D341Med (cell line): ENCODE data around the gene C9orf152.
A peak's percentile ranks its signal among the peaks of the same experiment; 100 is the strongest.
"Not testable (repeated sequence)": the region's sequence is repeated elsewhere in the genome, so short reads cannot be mapped to it uniquely, and the experiment has no call there.

Experiments used
- DNase-seq: peaks from one replicate; pipeline ENCODE4 v3.0.0; 2012; ENCODE audit warnings: low spot score

C9orf152 gene, protein sequence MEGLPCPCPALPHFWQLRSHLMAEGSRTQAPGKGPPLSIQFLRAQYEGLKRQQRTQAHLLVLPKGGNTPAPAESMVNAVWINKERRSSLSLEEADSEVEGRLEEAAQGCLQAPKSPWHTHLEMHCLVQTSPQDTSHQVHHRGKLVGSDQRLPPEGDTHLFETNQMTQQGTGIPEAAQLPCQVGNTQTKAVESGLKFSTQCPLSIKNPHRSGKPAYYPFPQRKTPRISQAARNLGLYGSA

DNA sequence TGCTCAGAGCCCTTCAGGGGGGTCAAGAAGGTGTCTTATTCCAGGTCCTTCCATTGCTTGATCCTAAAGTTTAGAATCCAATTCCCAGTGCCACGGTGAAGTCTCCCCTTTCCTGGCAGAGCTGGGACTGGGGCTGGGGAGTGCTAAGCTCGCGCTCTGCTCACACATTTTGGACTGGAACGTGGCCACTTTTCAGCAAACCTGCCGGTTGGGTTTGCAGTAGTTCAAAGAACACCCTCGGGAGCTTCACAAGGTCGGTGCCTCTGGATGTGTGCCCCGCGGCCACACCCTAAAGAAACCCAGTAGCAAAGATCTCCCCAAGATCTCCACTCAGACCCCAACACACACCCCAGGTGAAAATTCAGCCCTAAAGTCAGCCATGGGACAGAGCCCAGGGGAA, at the start of gene C9orf152:
TSS of gene C9orf152 (minus strand) at position 129 of the 400 bp plus-strand sequence. CDS start 580 bp downstream, outside the sequence.
- no peak for DNase-seq

- no peak for DNase-seq
Observed at GRCh38 chr9:110257097-110257841, 49.3 kb upstream of the C9orf152 start.

- peak; percentile 96 for DNase-seq
Observed at GRCh38 chr9:110256380-110257096, 48.6 kb upstream of the C9orf152 start, which contains the start of gene TXN. Gene TXN (minus strand): TSS chr9:110256507. CDS start chr9:110256435, 72 bp downstream.

DNA sequence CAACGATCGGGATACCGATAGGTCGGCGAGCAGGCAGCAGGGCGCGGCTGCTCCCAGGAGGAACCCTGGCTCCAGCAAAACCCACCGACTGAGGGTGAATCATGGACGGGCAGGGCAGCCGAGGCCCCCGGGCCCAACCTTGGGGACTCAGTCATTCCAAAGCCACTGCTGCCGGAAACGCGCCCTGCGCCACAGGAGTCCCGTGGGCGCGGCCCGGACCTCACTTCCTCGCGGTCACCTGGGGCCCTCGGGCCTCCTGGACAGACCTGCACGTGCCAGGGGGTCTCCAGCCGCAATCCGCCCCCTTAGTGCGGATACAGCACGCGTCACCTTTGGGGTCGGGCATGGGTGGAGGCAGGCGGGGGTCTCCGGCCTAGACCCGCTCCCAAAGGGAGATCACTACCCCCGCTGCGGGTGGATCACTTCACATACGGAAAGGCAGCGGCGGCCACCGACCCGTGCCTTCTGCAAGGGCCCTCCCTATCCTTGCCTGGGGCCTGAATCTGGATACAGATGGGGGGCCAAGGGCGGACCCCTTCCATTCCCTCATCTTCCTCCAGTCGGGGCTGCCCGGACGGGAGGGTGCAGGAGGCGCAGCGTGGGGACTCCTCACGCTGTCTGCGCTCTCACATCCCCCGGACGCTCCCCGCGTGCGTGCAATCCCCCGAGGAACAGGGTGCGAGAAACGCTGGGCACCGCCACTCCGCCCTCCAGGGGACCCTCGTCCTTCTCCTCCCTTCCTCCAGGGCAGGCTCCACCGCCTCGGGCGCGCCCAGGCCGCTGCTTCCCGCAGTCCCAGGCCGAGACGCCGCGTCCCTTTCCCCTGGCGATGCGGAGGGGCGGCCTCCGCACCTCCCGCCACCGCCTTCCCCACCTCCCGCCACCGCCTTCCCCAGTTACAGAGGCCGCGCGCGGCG, 47.8 kb upstream of the C9orf152 start:
- peak; percentile 69 for DNase-seq

GRCh38 chr9:110255034-110255462, 47.1 kb upstream of the C9orf152 start:
- peak; percentile 46 for DNase-seq

- DNase-seq, result no peak
Observed at GRCh38 chr9:110254500-110254899, 46.5 kb upstream of the C9orf152 start.

DNA sequence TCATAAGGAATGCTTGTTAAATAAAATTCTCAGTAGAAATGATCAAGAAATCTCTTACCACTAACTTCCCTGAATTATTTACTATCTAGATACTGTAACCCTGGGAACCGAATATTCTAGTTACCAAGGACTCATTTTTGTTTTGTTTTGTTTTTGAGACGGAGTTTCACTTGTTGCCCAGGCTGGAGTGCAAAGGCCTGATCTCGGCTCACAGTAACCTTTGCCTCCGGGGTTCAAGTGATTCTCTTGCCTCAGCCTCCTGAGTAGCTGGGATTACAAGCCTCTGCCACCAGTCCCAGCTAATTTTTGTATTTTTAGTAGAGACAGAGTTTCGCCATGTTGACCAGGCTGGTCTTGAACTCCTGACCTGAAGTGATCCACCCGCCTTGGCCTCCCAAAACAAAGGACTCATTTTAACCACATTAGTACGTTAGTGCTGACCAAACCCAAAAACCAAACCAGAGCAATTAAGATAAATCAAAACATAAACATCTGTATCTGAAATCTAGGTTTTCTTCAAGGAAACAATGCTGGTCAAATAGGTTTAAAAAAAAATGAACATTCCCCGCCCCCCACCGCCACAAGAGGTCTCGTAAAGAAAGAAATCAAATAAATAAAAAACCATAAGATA, 44.7 kb upstream of the C9orf152 start:
- no peak for DNase-seq

DNA sequence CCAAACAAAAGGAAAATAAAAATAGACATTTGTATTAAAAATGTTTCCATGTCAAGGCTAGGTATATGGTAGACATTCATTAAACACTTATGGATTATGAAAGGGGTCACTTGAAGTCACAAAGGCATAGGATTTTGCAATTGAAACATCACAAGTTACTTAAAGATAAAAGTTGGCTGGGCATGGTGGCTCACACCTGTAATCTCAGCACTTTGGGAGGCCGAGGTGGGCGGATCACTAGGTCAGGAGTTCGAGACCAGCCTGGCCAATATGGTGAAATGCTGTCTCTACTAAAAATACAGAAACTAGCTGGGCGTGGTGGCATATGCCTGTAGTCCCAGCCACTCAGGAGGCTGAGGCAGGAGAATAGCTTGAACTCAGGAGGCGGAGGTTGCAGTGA, 43.8 kb upstream of the C9orf152 start:
- not testable (repeated sequence) for DNase-seq

- DNase-seq, result no peak
Observed at GRCh38 chr9:110251212-110251611, 43.3 kb upstream of the C9orf152 start.

- DNase-seq, result no peak
Observed at GRCh38 chr9:110249603-110250002, 41.6 kb upstream of the C9orf152 start.

GRCh38 chr9:110248361-110248760, 40.4 kb upstream of the C9orf152 start:
- no peak for DNase-seq

- no peak for DNase-seq
Observed at GRCh38 chr9:110246214-110246613, 38.3 kb upstream of the C9orf152 start.

- no peak for DNase-seq
Observed at GRCh38 chr9:110244616-110245015, 36.7 kb upstream of the C9orf152 start.

- no peak for DNase-seq
Observed at GRCh38 chr9:110241858-110242321, 33.9 kb upstream of the C9orf152 start.

DNA sequence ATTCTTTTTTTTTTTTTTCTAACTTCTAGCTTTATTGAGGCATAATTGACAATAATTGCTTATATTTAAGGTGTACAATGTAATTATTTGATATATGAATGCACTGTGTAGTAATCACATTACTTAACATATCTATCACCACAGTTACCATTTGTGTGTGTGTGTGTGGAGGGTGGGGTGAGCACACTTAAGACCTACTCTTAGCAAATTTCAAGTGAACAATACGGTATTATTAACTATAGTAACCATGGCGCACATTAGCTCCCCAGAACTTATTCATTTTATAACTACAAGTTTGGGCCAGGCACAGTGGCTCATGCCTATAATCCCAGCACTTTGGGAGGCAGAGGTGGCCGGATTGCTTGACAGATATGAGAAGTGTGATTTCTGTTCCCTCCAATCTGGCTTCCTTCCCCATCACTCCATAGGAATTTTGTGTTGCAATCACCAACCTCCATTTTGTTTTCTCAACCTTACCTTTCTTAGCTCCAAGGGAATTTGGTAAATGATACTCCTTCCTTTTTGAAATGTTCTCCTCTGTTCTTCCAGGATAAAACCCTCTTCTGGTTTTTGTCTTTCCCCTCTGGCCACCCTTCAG, 33.4 kb upstream of the C9orf152 start:
- no peak for DNase-seq

DNA sequence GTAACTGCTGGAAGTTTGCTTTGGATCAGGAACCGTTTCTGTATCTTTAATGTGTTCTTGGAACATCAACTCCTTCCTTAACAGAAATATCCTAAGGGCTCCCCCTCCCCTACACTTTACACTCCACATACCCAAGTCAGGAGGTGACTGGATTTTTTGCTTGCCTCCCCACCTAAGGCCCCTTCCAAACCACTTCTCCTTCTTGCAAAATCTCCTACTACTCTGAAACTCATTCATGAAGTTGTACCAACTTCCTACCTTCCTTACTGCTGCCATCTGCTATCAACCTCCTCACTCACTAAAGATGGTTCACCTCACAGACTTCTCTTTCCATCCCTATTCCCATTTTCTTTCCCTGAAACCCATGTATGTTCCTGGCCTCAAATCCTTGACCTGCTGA, 32.2 kb upstream of the C9orf152 start:
- no peak for DNase-seq

GRCh38 chr9:110228321-110228720, 20.4 kb upstream of the C9orf152 start:
- no peak for DNase-seq

- no peak for DNase-seq
Observed at GRCh38 chr9:110224583-110224982, 16.6 kb upstream of the C9orf152 start.

GRCh38 chr9:110220809-110221208, 12.8 kb upstream of the C9orf152 start:
- DNase-seq, result no peak

DNA sequence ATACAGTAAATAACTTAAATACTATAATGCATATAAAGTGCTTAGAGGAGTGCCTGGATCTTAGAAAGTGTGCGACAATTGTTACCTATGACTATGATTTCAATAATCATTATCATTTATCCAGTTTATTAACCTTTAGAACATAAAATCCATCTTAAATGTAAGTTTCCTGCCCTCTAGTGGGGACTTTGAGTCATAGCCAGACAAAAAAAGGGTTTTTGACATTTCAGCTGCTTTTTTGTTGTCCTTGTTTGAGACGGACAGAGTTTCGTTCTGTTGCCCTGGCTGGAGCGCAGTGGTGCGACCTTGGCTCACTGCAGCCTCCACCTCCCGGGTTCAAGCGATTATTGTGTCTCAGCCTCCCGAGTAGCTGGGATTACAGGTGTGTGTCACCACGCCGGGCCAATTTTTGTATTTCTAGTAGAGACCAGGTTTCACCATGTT, 9.7 kb upstream of the C9orf152 start:
- no peak for DNase-seq
